Pericardium fibroblast (primary cell): ENCODE data around the gene EPC1. TPM values are rescaled to one million over a fixed set of nuclear protein-coding genes. Genes with fewer than 3 reads are reported as not detected.

Experiments used
- total RNA-seq: library from RNA; depleted of rRNA; stranded (reverse); fragments of >200 nt; gene quantifications from 2 replicates; pipeline ENCODE4 v1.2.3, GENCODE V29; 2015

Gene EPC1
- total RNA-seq = 9.9 and 45.4 TPM in 2 replicates

GRCh38 chr10:32346551-32347362 is at the start of gene EPC1:
TSS of gene EPC1 (minus strand) at chr10:32347158. CDS start at chr10:32346915, 243 bp downstream.

Other genes with a start within 250 kb of the EPC1 start
- gene CCDC7, start 99.0 kb upstream of the EPC1 start, total RNA-seq = 2.7 and 3.3 TPM in 2 replicates